Measurements from ENCODE around the gene CD48. TPM values are rescaled to one million over a fixed set of nuclear protein-coding genes. Genes with fewer than 3 reads are reported as not detected.

CD48 gene
- total and polyA plus RNA-seq, 7 experiments from 2014 or later: 200 to 438 (median 353) TPM

- intact Hi-C loops (cut with micrococcal nuclease): loop anchor here (1.0 to 2.0 kb wide), 2 partner anchors 8 to 27 kb away; no protein-coding TSS in a partner anchor
- H3K27ac ChIP-seq (ENCODE audit: low read depth, low read length): peak overlapping the region; percentile 10
- no peak for DNase-seq
- Mint-ChIP-seq H3K36me3 (peaks cover 0 to 29% (median 4%) of the 10 kb centered on the region in 5 donors), H3K4me1 (peaks cover 52 to 80% (median 70%) of the 10 kb centered on the region in 7 donors), H3K27me3 (no peaks in the 10 kb centered on the region), H3K27ac (peak overlapping the region; percentile 77 to 96 (median 89)), H3K9me3 (peaks cover 0 to 5% (median 0%) of the 10 kb centered on the region in 11 donors), H3K4me3 (peak overlapping the region; percentile 9 to 87 (median 72))
- H3K4me1 ChIP-seq (ENCODE audit: control insufficient read depth in 2 of 2, insufficient read depth in 2 of 2, low read length in 2 of 2): peaks cover 43 to 49% of the 10 kb centered on the region in 2 donors
- H3K4me3 ChIP-seq (ENCODE audit: low read length): peak overlapping the region; percentile 22
- CTCF ChIA-PET: interaction anchor here (0.5 to 2.7 kb wide), 6 partner anchors 9 to 556 kb away, joined by 3 to 15 read pairs (median 4); no protein-coding TSS in a partner anchor
- POLR2A ChIA-PET: interaction anchor here (0.6 to 4.0 kb wide), 12 partner anchors 8 to 131 kb away, joined by 3 to 24 read pairs (median 4); partner anchors contain the start of genes LY9 and SLAMF1
- H3K27me3 ChIP-seq (ENCODE audit: control insufficient read depth in 2 of 2, insufficient read depth in 2 of 2, low read length in 2 of 2): no peaks in the 10 kb centered on the region
- ATAC-seq: peak; percentile 64
- H3K9me3 ChIP-seq (ENCODE audit: control insufficient read depth in 2 of 3, low read length in 3 of 3): no peaks in the 10 kb centered on the region
- no peaks in the 10 kb centered on the region for H3K36me3 ChIP-seq (ENCODE audit: control insufficient read depth in 2 of 3, insufficient read depth in 3 of 3, low read length in 3 of 3)
Measured at GRCh38 chr1:160665330-160666078, 46.1 kb downstream of the CD48 start.

- Mint-ChIP-seq H3K9me3 (peaks cover 0 to 10% (median 0%) of the 10 kb centered on the region in 11 donors), H3K36me3 (peaks cover 0 to 31% (median under 1%) of the 10 kb centered on the region in 5 donors), H3K27me3 (no peaks in the 10 kb centered on the region), H3K27ac (peak overlapping the region; percentile 77 to 96 (median 89)), H3K4me3 (peak overlapping the region; percentile 53 to 87 (median 76)), H3K4me1 (peaks cover 52 to 84% (median 71%) of the 10 kb centered on the region in 7 donors)
- Histone ChIP-seq H3K36me3 (ENCODE audit: control insufficient read depth in 2 of 3, insufficient read depth in 3 of 3, low read length in 3 of 3) (no peaks in the 10 kb centered on the region), H3K4me1 (ENCODE audit: control insufficient read depth in 2 of 2, insufficient read depth in 2 of 2, low read length in 2 of 2) (peaks cover 44 to 49% of the 10 kb centered on the region in 2 donors), H3K9me3 (ENCODE audit: control insufficient read depth in 2 of 3, low read length in 3 of 3) (no peaks in the 10 kb centered on the region), H3K4me3 (ENCODE audit: low read length) (peak overlapping the region; percentile 22), H3K27me3 (ENCODE audit: control insufficient read depth in 2 of 2, insufficient read depth in 2 of 2, low read length in 2 of 2) (no peaks in the 10 kb centered on the region), H3K27ac (ENCODE audit: low read depth, low read length) (peak overlapping the region; percentile 10)
- ChIA-PET CTCF (interaction anchor here (0.5 to 2.7 kb wide), 5 partner anchors 10 to 332 kb away, joined by 4 to 15 read pairs (median 5); no protein-coding TSS in a partner anchor), POLR2A (interaction anchor here (0.6 to 4.0 kb wide), 11 partner anchors 9 to 132 kb away, joined by 3 to 24 read pairs (median 4); partner anchors contain the start of genes LY9 and SLAMF1)
- intact Hi-C loops (cut with micrococcal nuclease): loop anchor here (1.0 to 2.0 kb wide), 4 partner anchors 9 to 37 kb away; partner anchors contain the start of gene SLAMF1 (in 1 of the 2)
- peak in 4 of 9 donors; percentile 44 to 59 (median 46) for DNase-seq
- peak; percentile 84 for ATAC-seq
Measured at GRCh38 chr1:160664573-160665051, 47.0 kb downstream of the CD48 start.

DNA sequence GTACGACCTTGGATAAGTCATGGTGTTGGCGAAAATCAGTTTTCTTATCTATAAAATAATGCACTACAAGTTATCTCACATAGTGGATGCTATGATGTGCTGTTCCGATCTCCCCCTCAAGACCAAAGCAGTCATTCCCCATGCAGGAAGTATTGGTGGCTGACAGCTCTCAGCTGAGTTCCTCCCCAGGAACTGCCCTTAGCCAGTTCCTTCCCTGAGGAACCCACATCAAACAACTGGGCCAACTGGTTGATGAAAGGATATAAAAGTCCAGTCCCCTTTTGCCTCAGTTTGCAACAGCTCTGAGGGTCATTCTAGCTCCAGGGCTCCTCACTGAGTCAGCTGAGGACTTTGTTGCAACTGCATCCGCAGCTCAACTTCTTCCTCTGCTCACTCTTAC, 48.7 kb downstream of the CD48 start:
- Mint-ChIP-seq H3K4me1 (peaks cover 59 to 99% (median 87%) of the 10 kb centered on the region in 7 donors), H3K4me3 (peak overlapping the region in 9 of 10 donors; percentile 26 to 82 (median 51)), H3K27me3 (no peaks in the 10 kb centered on the region), H3K9me3 (peaks cover 0 to 10% (median 0%) of the 10 kb centered on the region in 11 donors), H3K27ac (peak overlapping the region in 8 of 9 donors; percentile 2 to 84 (median 50)), H3K36me3 (peaks cover 0 to 32% (median 0%) of the 10 kb centered on the region in 5 donors)
- Histone ChIP-seq H3K4me3 (ENCODE audit: low read length) (no peak overlapping the region), H3K27me3 (ENCODE audit: control insufficient read depth in 2 of 2, insufficient read depth in 2 of 2, low read length in 2 of 2) (no peaks in the 10 kb centered on the region), H3K27ac (ENCODE audit: low read depth, low read length) (no peak overlapping the region), H3K4me1 (ENCODE audit: control insufficient read depth in 2 of 2, insufficient read depth in 2 of 2, low read length in 2 of 2) (peaks cover 49 to 61% of the 10 kb centered on the region in 2 donors), H3K9me3 (ENCODE audit: control insufficient read depth in 2 of 3, low read length in 3 of 3) (no peaks in the 10 kb centered on the region), H3K36me3 (ENCODE audit: control insufficient read depth in 2 of 3, insufficient read depth in 3 of 3, low read length in 3 of 3) (no peaks in the 10 kb centered on the region)
- POLR2A ChIA-PET: interaction anchor here (0.7 to 6.4 kb wide), 10 partner anchors 11 to 401 kb away, joined by 3 to 63 read pairs (median 4); partner anchors contain the start of genes DCAF8, ITLN2 and SLAMF1
- intact Hi-C loops (cut with micrococcal nuclease): no loop called here
- DNase-seq: no peak
- CTCF ChIA-PET: interaction anchor here (0.5 to 2.2 kb wide), 8 partner anchors 11 to 231 kb away, joined by 3 to 4 read pairs (median 3); no protein-coding TSS in a partner anchor
- no peak for ATAC-seq

DNA sequence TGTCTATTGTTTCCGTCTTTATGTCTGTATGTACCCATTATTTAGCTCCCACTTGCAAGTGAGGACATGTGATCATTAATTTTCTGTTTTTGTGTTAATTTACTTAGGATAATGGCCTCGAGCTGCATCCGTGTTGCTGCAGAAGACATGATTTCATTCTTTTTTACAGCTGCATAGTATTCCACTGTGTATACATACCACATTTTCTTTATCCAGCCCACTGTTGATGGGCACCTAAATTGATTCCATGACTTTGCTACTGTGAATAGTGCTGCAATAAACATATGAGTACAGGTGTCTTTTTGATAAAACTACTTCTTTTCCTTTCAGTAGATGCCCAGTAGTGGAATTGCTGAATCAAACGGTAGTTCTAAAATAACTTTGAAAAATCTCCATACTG, 52.1 kb downstream of the CD48 start:
- no peaks in the 10 kb centered on the region for H3K27me3 Mint-ChIP-seq
- no peaks in the 10 kb centered on the region for H3K9me3 ChIP-seq (ENCODE audit: control insufficient read depth in 2 of 3, low read length in 3 of 3)
- peaks cover 0 to 10% (median 0%) of the 10 kb centered on the region in 11 donors for H3K9me3 Mint-ChIP-seq
- POLR2A ChIA-PET: interaction anchor here (6.4 kb wide), 1 partner anchor 12 kb away, joined by 63 read pairs; the partner anchor contains the start of gene SLAMF1
- H3K4me3 ChIP-seq (ENCODE audit: low read length): no peak overlapping the region
- peaks cover 0 to 28% (median 0%) of the 10 kb centered on the region in 5 donors for H3K36me3 Mint-ChIP-seq
- peak overlapping the region in 1 of 10 donors; percentile 41 for H3K4me3 Mint-ChIP-seq
- H3K27me3 ChIP-seq (ENCODE audit: control insufficient read depth in 2 of 2, insufficient read depth in 2 of 2, low read length in 2 of 2): no peaks in the 10 kb centered on the region
- CTCF ChIA-PET: no interaction called here
- H3K4me1 ChIP-seq (ENCODE audit: control insufficient read depth in 2 of 2, insufficient read depth in 2 of 2, low read length in 2 of 2): peaks cover 23 to 60% of the 10 kb centered on the region in 2 donors
- DNase-seq (no peak), ATAC-seq (no peak)
- H3K27ac Mint-ChIP-seq: peak overlapping the region in 4 of 9 donors; percentile 15 to 49 (median 36)
- peaks cover 46 to 96% (median 83%) of the 10 kb centered on the region in 7 donors for H3K4me1 Mint-ChIP-seq
- intact Hi-C loops (cut with micrococcal nuclease): no loop called here
- no peak overlapping the region for H3K27ac ChIP-seq (ENCODE audit: low read depth, low read length)
- H3K36me3 ChIP-seq (ENCODE audit: control insufficient read depth in 2 of 3, insufficient read depth in 3 of 3, low read length in 3 of 3): no peaks in the 10 kb centered on the region

GRCh38 chr1:160658814-160659193, 52.8 kb downstream of the CD48 start:
- intact Hi-C loops (cut with micrococcal nuclease): no loop called here
- Mint-ChIP-seq H3K36me3 (peaks cover 0 to 26% (median 0%) of the 10 kb centered on the region in 5 donors), H3K4me3 (peak overlapping the region in 4 of 10 donors; percentile 40 to 60 (median 52)), H3K4me1 (peaks cover 40 to 96% (median 83%) of the 10 kb centered on the region in 7 donors), H3K27me3 (no peaks in the 10 kb centered on the region), H3K27ac (peak overlapping the region; percentile 53 to 89 (median 80)), H3K9me3 (peaks cover 0 to 10% (median 0%) of the 10 kb centered on the region in 11 donors)
- ChIA-PET CTCF (no interaction called here), POLR2A (interaction anchor here (0.7 to 6.4 kb wide), 2 partner anchors 11 to 85 kb away, joined by 3 to 63 read pairs; partner anchors contain the start of gene SLAMF1)
- DNase-seq: no peak
- no peak overlapping the region for H3K4me3 ChIP-seq (ENCODE audit: low read length)
- no peak for ATAC-seq
- H3K4me1 ChIP-seq (ENCODE audit: control insufficient read depth in 2 of 2, insufficient read depth in 2 of 2, low read length in 2 of 2): peaks cover 15 to 60% of the 10 kb centered on the region in 2 donors
- no peaks in the 10 kb centered on the region for H3K27me3 ChIP-seq (ENCODE audit: control insufficient read depth in 2 of 2, insufficient read depth in 2 of 2, low read length in 2 of 2)
- no peaks in the 10 kb centered on the region for H3K9me3 ChIP-seq (ENCODE audit: control insufficient read depth in 2 of 3, low read length in 3 of 3)
- H3K27ac ChIP-seq (ENCODE audit: low read depth, low read length): no peak overlapping the region
- no peaks in the 10 kb centered on the region for H3K36me3 ChIP-seq (ENCODE audit: control insufficient read depth in 2 of 3, insufficient read depth in 3 of 3, low read length in 3 of 3)

- no peak for DNase-seq
- Mint-ChIP-seq H3K27me3 (no peaks in the 10 kb centered on the region), H3K36me3 (peaks cover 0 to 26% (median 0%) of the 10 kb centered on the region in 5 donors), H3K27ac (peak overlapping the region; percentile 55 to 89 (median 83)), H3K9me3 (peaks cover 0 to 10% (median 0%) of the 10 kb centered on the region in 11 donors), H3K4me3 (peak overlapping the region in 9 of 10 donors; percentile 4 to 61 (median 51)), H3K4me1 (peaks cover 40 to 96% (median 84%) of the 10 kb centered on the region in 7 donors)
- H3K9me3 ChIP-seq (ENCODE audit: control insufficient read depth in 2 of 3, low read length in 3 of 3): no peaks in the 10 kb centered on the region
- no peaks in the 10 kb centered on the region for H3K36me3 ChIP-seq (ENCODE audit: control insufficient read depth in 2 of 3, insufficient read depth in 3 of 3, low read length in 3 of 3)
- intact Hi-C loops (cut with micrococcal nuclease): no loop called here
- no peak overlapping the region for H3K4me3 ChIP-seq (ENCODE audit: low read length)
- no peak for ATAC-seq
- H3K27me3 ChIP-seq (ENCODE audit: control insufficient read depth in 2 of 2, insufficient read depth in 2 of 2, low read length in 2 of 2): no peaks in the 10 kb centered on the region
- H3K27ac ChIP-seq (ENCODE audit: low read depth, low read length): peak overlapping the region; percentile 44
- H3K4me1 ChIP-seq (ENCODE audit: control insufficient read depth in 2 of 2, insufficient read depth in 2 of 2, low read length in 2 of 2): peaks cover 10 to 60% of the 10 kb centered on the region in 2 donors
- ChIA-PET CTCF (no interaction called here), POLR2A (interaction anchor here (0.7 to 6.4 kb wide), 2 partner anchors 10 to 86 kb away, joined by 3 to 63 read pairs; partner anchors contain the start of gene SLAMF1)
Measured at GRCh38 chr1:160658162-160658813, 53.3 kb downstream of the CD48 start.
